WTC11 (cell line): ENCODE measurements around the gene TAF6.

Experiments
- CREM ChIP-seq: sonication (generic); formaldehyde crosslinking; IDR thresholded peaks from 2 replicates; pipeline ENCODE4 v1.8.1; 2022; ENCODE audit warnings: mild to moderate bottlenecking, missing genetic modification reagents, moderate library complexity
- GABPB1 ChIP-seq: sonication (generic); formaldehyde crosslinking; IDR thresholded peaks from 2 replicates; pipeline ENCODE4 v1.8.1; 2023; ENCODE audit warnings: mild to moderate bottlenecking, missing genetic modification reagents
- NR3C1 ChIP-seq: sonication (generic); formaldehyde crosslinking; conservative IDR thresholded peaks from 2 replicates; pipeline ENCODE4 v1.8.1; 2023; ENCODE audit warnings: low read depth, mild to moderate bottlenecking, missing genetic modification reagents
- SP1 ChIP-seq: sonication (generic); formaldehyde crosslinking; conservative IDR thresholded peaks from 2 replicates; pipeline ENCODE4 v1.8.1; 2022; ENCODE audit warnings: missing genetic modification reagents
- TEAD1 ChIP-seq: sonication (generic); formaldehyde crosslinking; IDR thresholded peaks from 2 replicates; pipeline ENCODE4 v1.8.0; 2022; ENCODE audit warnings: mild to moderate bottlenecking, missing genetic modification reagents
- TEAD4 ChIP-seq: sonication (generic); formaldehyde crosslinking; IDR thresholded peaks from 2 replicates; pipeline ENCODE4 v1.8.0; 2022; ENCODE audit warnings: mild to moderate bottlenecking, missing genetic modification reagents
- ZBTB21 ChIP-seq: sonication (generic); formaldehyde crosslinking; IDR thresholded peaks from 2 replicates; pipeline ENCODE4 v1.8.1; 2023; ENCODE audit warnings: mild to moderate bottlenecking, missing genetic modification reagents, borderline replicate concordance
- TF ChIP-seq, protein P1 (sequence below): fragments of 200-600 bp; IDR thresholded peaks from 2 replicates; pipeline ENCODE4 v1.8.0; 2022; ENCODE audit warnings: antibody characterized with exemption
- TF ChIP-seq, protein P2 (sequence below): sonication (generic); formaldehyde crosslinking; IDR thresholded peaks from 2 replicates; pipeline ENCODE4 v1.8.1; 2022; ENCODE audit warnings: mild to moderate bottlenecking, missing genetic modification reagents, moderate library complexity, borderline replicate concordance
- TF ChIP-seq, protein P3 (sequence below): sonication (generic); formaldehyde crosslinking; IDR thresholded peaks from 2 replicates; pipeline ENCODE4 v1.8.0; 2022; ENCODE audit warnings: mild to moderate bottlenecking, missing genetic modification reagents

DNA sequence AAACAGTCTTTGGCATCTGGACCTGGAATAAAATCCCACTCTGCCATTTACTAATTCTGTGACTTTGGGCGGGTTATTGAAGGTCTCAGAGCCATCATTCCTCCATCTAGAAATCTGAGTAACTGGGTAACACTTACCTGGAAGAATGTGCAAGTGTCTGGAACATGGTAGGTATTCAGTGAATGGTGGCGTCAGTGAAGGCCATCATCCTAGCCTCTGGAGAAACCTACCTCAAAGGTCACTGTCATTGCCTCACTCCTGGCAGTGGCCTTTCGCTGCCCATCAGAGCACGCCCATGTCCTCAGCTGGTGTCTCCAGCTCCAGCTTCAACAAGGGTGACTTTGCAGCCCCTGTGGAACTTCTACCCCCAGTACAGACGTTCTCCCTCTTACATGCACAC, 44.7 kb upstream of the TAF6 start:
- TF ChIP-seq GABPB1 (CRISPR knock-in tag) (no peak), NR3C1 (CRISPR knock-in tag) (no peak), TEAD4 (no peak), ZBTB21 (CRISPR knock-in tag) (no peak), SP1 (CRISPR knock-in tag) (no peak), CREM (no peak), TEAD1 (CRISPR knock-in tag) (no peak)
- TF ChIP-seq, protein P1, sequence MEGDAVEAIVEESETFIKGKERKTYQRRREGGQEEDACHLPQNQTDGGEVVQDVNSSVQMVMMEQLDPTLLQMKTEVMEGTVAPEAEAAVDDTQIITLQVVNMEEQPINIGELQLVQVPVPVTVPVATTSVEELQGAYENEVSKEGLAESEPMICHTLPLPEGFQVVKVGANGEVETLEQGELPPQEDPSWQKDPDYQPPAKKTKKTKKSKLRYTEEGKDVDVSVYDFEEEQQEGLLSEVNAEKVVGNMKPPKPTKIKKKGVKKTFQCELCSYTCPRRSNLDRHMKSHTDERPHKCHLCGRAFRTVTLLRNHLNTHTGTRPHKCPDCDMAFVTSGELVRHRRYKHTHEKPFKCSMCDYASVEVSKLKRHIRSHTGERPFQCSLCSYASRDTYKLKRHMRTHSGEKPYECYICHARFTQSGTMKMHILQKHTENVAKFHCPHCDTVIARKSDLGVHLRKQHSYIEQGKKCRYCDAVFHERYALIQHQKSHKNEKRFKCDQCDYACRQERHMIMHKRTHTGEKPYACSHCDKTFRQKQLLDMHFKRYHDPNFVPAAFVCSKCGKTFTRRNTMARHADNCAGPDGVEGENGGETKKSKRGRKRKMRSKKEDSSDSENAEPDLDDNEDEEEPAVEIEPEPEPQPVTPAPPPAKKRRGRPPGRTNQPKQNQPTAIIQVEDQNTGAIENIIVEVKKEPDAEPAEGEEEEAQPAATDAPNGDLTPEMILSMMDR: no peak
- TF ChIP-seq, protein P2, sequence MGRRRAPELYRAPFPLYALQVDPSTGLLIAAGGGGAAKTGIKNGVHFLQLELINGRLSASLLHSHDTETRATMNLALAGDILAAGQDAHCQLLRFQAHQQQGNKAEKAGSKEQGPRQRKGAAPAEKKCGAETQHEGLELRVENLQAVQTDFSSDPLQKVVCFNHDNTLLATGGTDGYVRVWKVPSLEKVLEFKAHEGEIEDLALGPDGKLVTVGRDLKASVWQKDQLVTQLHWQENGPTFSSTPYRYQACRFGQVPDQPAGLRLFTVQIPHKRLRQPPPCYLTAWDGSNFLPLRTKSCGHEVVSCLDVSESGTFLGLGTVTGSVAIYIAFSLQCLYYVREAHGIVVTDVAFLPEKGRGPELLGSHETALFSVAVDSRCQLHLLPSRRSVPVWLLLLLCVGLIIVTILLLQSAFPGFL (CRISPR knock-in tag): no peak
- TF ChIP-seq, protein P3, sequence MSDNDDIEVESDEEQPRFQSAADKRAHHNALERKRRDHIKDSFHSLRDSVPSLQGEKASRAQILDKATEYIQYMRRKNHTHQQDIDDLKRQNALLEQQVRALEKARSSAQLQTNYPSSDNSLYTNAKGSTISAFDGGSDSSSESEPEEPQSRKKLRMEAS (CRISPR knock-in tag): no peak
